ENCODE data around the gene PGLYRP3. TPM values are rescaled to one million over a fixed set of nuclear protein-coding genes. Genes with fewer than 3 reads are reported as not detected.

The PGLYRP3 gene
- total RNA-seq (2016; rRNA removed; fragmentation: Illumina TruSeq; extraction: Trizol) (not detected in 2 replicates), polyA plus RNA-seq (2011; rRNA removed) (not detected in 2 replicates), polyA minus RNA-seq (2011; rRNA and poly(A)+ RNA removed; ENCODE audit: low replicate concordance) (not detected in 2 replicates), Bru-seq, nascent RNA (not detected), BruChase-seq, experiment 1, labeled RNA remaining after a 6-hour chase (not detected), BruChase-seq, experiment 2, labeled RNA remaining after a 2-hour chase (not detected)
- total RNA-seq (2016; cell fraction: cytosol; rRNA removed; fragmentation: Illumina TruSeq; extraction: Trizol; ENCODE audit: low read depth) = not detected in 2 replicates
- not detected in 2 replicates for total RNA-seq (2016; cell fraction: insoluble cytoplasmic fraction; rRNA removed; fragmentation: Illumina TruSeq; extraction: Trizol)
- not detected in 2 replicates for total RNA-seq (2016; cell fraction: membrane; rRNA removed; fragmentation: Illumina TruSeq; extraction: Trizol)
- not detected in 2 replicates for total RNA-seq (2016; cell fraction: nucleus; rRNA removed; fragmentation: Illumina TruSeq; extraction: Trizol)
- not detected in 2 replicates for polyA plus RNA-seq (2011; cell fraction: cytosol; rRNA removed)
- not detected in 2 replicates for polyA plus RNA-seq (2011; cell fraction: nucleus; rRNA removed)
- polyA plus RNA-seq (2012) = not detected in 2 replicates
- polyA plus RNA-seq (2016; cell fraction: cytosol; fragmentation: Illumina TruSeq; extraction: Trizol; ENCODE audit: low read depth) = not detected in 2 replicates
- polyA plus RNA-seq (2016; cell fraction: insoluble cytoplasmic fraction; fragmentation: Illumina TruSeq; extraction: Trizol; ENCODE audit: low read depth) = not detected in 2 replicates
- not detected in 2 replicates for polyA plus RNA-seq (2016; cell fraction: membrane; fragmentation: Illumina TruSeq; extraction: Trizol; ENCODE audit: low read depth)
- polyA plus RNA-seq (2016; cell fraction: nucleus; fragmentation: Illumina TruSeq; extraction: Trizol; ENCODE audit: insufficient read depth, low read depth) = not detected in 2 replicates
- not detected in 2 replicates for polyA minus RNA-seq (2011; cell fraction: cytosol; rRNA and poly(A)+ RNA removed)
- not detected in 2 replicates for polyA minus RNA-seq (2011; cell fraction: nucleus; rRNA and poly(A)+ RNA removed)
- long read RNA-seq, experiment 1 = 0 reads
- long read RNA-seq, experiment 2 = 0 reads

- Histone ChIP-seq H3K36me3 (replicated peaks in 1 of 2; ENCODE audit: control insufficient read depth in 1 of 2, insufficient read depth in 2 of 2, low read length in 2 of 2) (no peaks in the 10 kb centered on the region), H3K9ac (ENCODE audit: insufficient read depth, low read depth, low read length) (no peak within 1 kb of the TSS), H3K9me3 (ENCODE audit: low read length) (no peaks in the 10 kb centered on the region), H4K20me1 (ENCODE audit: insufficient read depth, low read length) (no peaks in the 10 kb centered on the region), H2AFZ (ENCODE audit: low read length) (no peak within 1 kb of the TSS), H3K4me1 (ENCODE audit: insufficient read depth, low read length) (no peaks in the 10 kb centered on the region), H3K27ac (ENCODE audit: extremely low read length, insufficient read depth, low read length) (no peak within 1 kb of the TSS), H3K79me2 (ENCODE audit: insufficient read depth, low read length) (no peaks in the 10 kb centered on the region), H3K27me3 (ENCODE audit: control insufficient read depth in 1 of 2, insufficient read depth in 2 of 2, low read length in 2 of 2) (no peaks in the 10 kb centered on the region; a peak in 2 of 5 replicates), H3K4me2 (ENCODE audit: low read depth, low read length) (no peak within 1 kb of the TSS), H3K4me3 (replicated peaks in 1 of 3; ENCODE audit: insufficient read depth in 1 of 3, low read depth in 2 of 3, low read length in 3 of 3) (no peak within 1 kb of the TSS)
- FAIRE-seq (no peak), ATAC-seq (no peak), DNase-seq (ENCODE audit: low spot score) (no peak)
- intact Hi-C loops (cut with micrococcal nuclease; ENCODE audit: unreplicated experiment) (no loop called here), in situ Hi-C loops (cut with HindIII; ENCODE audit: extremely low pct_ligation_motif_present, low pct_unique_long_range_greater_than_20kb) (no loop called here)
- no TSS peak for BruUV-seq (replicated peaks)
- WGBS (ENCODE audit: low lambda C conversion rate) = 0% methylated on average over 4 of the region's 4 CpGs
- ChIA-PET POLR2A (no interaction called here), CTCF (ENCODE audit: low intra/inter-chr PET ratio, low total read pairs) (no interaction called here)
- TF ChIP-seq AKAP8 (CRISPR knock-in tag; IDR thresholded peaks at IDR 0.05) (no peak), ZNF775 (CRISPR knock-in tag; IDR thresholded peaks at IDR 0.05; ENCODE audit: borderline replicate concordance) (no peak), CEBPZ (IDR thresholded peaks at IDR 0.05; ENCODE audit: low read length) (no peak), NR2F2 (IDR thresholded peaks at IDR 0.05; ENCODE audit: borderline replicate concordance, low read depth) (no peak), ZBTB14 (CRISPR knock-in tag; IDR thresholded peaks at IDR 0.05) (no peak), STAT6 (CRISPR knock-in tag; IDR thresholded peaks at IDR 0.05; ENCODE audit: borderline replicate concordance) (no peak), CC2D1A (CRISPR knock-in tag; IDR thresholded peaks at IDR 0.05) (no peak), NCOR1 (IDR thresholded peaks at IDR 0.05; ENCODE audit: borderline replicate concordance, low read length) (no peak), ZNF577 (CRISPR knock-in tag; IDR thresholded peaks at IDR 0.05; ENCODE audit: borderline replicate concordance, low read depth) (no peak), ZNF746 (CRISPR knock-in tag; IDR thresholded peaks at IDR 0.05) (no peak), ZBTB25 (CRISPR knock-in tag; IDR thresholded peaks at IDR 0.05) (no peak)
Measured at GRCh38 chr1:153312570-153313186, at the start of gene PGLYRP3. TSS of gene PGLYRP3 (minus strand) at chr1:153312952. CDS start at chr1:153310665, 2,287 bp downstream.
